SH-SY5Y (cell line): ENCODE data around the gene MYMK.

Experiments
- GATA2 ChIP-seq: IDR thresholded peaks from 2 replicates; pipeline ENCODE4 v1.6.1; 2011; ENCODE audit warnings: mild to moderate bottlenecking, low read depth, low read length
- GATA3 ChIP-seq: IDR thresholded peaks from 2 replicates; pipeline ENCODE4 v1.6.1; 2011; ENCODE audit warnings: low read depth, mild to moderate bottlenecking, low read length, moderate library complexity

GRCh38 chr9:133518706-133519449 is 5.9 kb downstream of the MYMK start:
- TF ChIP-seq GATA2 = no peak
- no peak for TF ChIP-seq GATA3
